ENCODE measurements around the gene IGSF22.
A peak's percentile ranks its signal among the peaks of the same experiment; 100 is the strongest.
"Not testable (repeated sequence)": the region's sequence is repeated elsewhere in the genome, so short reads cannot be mapped to it uniquely, and the experiment has no call there.

The IGSF22 gene

DNA sequence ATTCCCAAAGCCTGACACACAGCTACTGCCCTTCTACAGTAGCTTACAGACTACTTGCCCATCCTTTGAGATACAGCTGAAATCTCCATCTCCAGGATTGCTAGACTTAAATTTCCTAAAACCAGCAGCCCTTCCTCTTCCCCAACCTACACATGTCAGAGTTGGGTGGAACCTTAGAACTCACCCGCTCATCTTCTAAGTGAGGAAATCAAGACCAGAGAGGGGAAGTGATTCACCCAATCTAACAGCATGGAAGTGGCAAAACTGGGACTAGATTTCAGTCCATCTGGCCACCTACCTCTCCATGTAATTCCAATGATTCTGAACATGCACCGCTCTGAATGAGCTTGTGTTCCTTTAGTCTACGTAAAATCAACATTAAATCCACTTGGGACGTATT is 28.4 kb downstream of the IGSF22 start:
- H3K27ac ChIP-seq (ENCODE audit: insufficient read depth, low read length, poor library complexity, severe bottlenecking) = peak overlapping the region; percentile 21
- no peaks in the 10 kb centered on the region for H3K36me3 ChIP-seq (ENCODE audit: control insufficient read depth, insufficient read depth, low read length)
- DNase-seq = no peak
- peaks cover 8% of the 10 kb centered on the region for H3K4me1 ChIP-seq (ENCODE audit: control insufficient read depth, insufficient read depth, low read length, poor library complexity, severe bottlenecking)
- no peaks in the 10 kb centered on the region for H3K9me3 ChIP-seq (ENCODE audit: control insufficient read depth, low read length)
- H3K4me3 ChIP-seq (ENCODE audit: insufficient read depth, low read depth, low read length, poor library complexity, severe bottlenecking) = no peak overlapping the region
- H3K27me3 ChIP-seq (replicated peaks; ENCODE audit: control insufficient read depth, insufficient read depth, low read length, poor library complexity, severe bottlenecking) = no peaks in the 10 kb centered on the region

DNA sequence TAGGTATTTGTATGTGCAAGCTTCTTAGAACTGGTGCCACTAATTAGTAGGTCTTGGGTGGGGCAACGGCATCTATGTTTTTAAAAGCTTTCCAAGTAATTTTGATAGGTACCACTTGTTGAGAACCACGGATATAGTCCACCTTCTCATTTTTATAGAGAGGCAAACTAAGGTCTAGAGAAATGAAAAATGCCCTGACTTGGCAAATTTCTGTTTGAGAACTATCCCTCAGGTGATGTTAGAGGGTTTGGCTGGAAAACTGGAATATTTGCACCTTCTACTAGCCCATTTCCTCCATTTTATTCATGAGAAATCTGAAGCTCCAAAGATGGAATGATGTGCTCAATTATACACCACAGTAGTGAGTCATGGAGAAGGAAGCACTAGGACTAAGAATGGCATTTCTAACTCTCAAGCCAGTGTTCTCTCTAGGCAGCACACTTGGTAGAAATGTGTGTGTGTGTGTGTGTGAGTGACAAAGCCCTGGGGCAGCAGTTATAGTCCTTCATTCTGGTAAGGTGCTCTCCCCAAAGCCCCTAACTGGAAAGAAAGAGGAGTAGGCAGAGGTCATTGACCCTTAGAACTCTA is 29.3 kb downstream of the IGSF22 start:
- H3K4me3 ChIP-seq (ENCODE audit: insufficient read depth, low read depth, low read length, poor library complexity, severe bottlenecking) = no peak overlapping the region
- no peaks in the 10 kb centered on the region for H3K36me3 ChIP-seq (ENCODE audit: control insufficient read depth, insufficient read depth, low read length)
- no peak overlapping the region for H3K27ac ChIP-seq (ENCODE audit: insufficient read depth, low read length, poor library complexity, severe bottlenecking)
- H3K9me3 ChIP-seq (ENCODE audit: control insufficient read depth, low read length) = no peaks in the 10 kb centered on the region
- no peak for DNase-seq
- H3K27me3 ChIP-seq (replicated peaks; ENCODE audit: control insufficient read depth, insufficient read depth, low read length, poor library complexity, severe bottlenecking) = no peaks in the 10 kb centered on the region
- peaks cover 8% of the 10 kb centered on the region for H3K4me1 ChIP-seq (ENCODE audit: control insufficient read depth, insufficient read depth, low read length, poor library complexity, severe bottlenecking)

DNA sequence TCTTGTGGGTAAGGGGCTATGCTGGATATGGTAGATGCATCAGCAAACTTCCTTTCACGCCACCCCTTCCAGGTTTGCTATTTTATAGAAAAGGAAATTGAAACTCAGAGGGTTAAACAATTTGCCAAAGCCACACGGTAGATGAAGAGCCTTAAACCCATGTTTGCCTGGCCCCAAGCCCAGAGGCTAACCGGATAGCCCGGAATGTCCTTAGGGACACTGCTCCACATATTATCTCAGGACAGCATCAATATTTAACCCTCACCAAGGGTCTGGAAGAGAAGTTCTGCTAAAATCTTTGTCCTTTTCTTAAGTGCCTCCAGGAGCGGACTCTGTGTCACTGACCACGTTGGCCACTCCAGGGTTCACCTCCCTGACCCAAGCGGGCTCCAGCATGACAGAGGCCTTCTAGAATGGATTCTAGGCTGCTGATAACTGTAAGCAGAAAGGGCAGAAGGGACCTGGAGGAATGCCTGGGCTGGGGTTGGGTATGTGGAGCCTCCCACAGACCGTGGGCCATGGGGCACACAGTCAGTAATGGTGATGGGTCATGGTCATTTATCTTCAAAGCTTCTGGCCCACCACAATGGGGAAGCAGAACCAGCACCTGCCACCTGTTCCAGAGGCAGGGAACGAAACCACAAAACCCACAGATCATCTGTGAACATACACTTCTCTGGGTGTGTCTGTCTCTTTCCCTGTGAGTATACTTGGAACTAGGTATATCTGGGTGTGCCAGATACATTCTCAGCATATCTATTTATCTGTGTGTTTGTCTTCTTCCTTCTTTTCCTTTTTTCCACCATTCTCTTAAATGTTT is 32.8 kb downstream of the IGSF22 start:
- no peaks in the 10 kb centered on the region for H3K36me3 ChIP-seq (ENCODE audit: control insufficient read depth, insufficient read depth, low read length)
- H3K4me1 ChIP-seq (ENCODE audit: control insufficient read depth, insufficient read depth, low read length, poor library complexity, severe bottlenecking) = no peaks in the 10 kb centered on the region
- no peak for DNase-seq
- no peaks in the 10 kb centered on the region for H3K9me3 ChIP-seq (ENCODE audit: control insufficient read depth, low read length)
- no peak overlapping the region for H3K4me3 ChIP-seq (ENCODE audit: insufficient read depth, low read depth, low read length, poor library complexity, severe bottlenecking)
- no peaks in the 10 kb centered on the region for H3K27me3 ChIP-seq (replicated peaks; ENCODE audit: control insufficient read depth, insufficient read depth, low read length, poor library complexity, severe bottlenecking)
- H3K27ac ChIP-seq (ENCODE audit: insufficient read depth, low read length, poor library complexity, severe bottlenecking) = no peak overlapping the region

DNA sequence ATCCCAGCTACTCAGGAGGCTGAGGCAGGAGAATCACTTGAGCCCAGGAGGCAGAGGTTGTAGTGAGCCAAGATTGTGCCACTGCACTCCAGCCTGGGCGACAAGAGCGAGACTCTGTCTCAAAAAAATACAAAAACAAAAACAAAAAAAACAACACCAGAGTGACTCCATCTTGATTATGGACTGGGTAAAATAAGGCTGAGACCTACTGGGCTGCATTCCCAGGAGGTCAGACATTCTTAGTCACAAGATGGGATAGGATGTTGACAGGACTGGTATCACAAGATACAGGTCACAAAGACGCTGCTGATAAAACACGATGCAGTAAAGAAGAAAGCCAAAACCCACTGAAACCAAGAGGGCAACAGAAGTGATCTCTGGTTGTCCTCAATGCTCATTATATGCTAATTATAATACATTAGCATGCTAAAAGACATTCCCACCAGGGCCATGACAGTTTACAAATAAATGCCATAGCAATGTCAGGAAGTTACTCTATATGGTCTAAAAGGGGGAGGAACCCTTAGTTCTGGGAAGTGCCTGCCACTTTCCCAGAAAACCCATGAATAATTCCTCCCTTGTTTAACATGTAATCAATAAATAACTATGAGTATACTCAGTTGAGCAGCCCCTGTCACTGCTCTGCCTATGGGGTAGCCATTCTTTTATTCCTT is 34.4 kb downstream of the IGSF22 start:
- DNase-seq; H3K9me3 ChIP-seq (ENCODE audit: control insufficient read depth, low read length); H3K27ac ChIP-seq (ENCODE audit: insufficient read depth, low read length, poor library complexity, severe bottlenecking); H3K36me3 ChIP-seq (ENCODE audit: control insufficient read depth, insufficient read depth, low read length); H3K4me1 ChIP-seq (ENCODE audit: control insufficient read depth, insufficient read depth, low read length, poor library complexity, severe bottlenecking); H3K27me3 ChIP-seq (replicated peaks; ENCODE audit: control insufficient read depth, insufficient read depth, low read length, poor library complexity, severe bottlenecking); H3K4me3 ChIP-seq (ENCODE audit: insufficient read depth, low read depth, low read length, poor library complexity, severe bottlenecking): not testable (repeated sequence)

DNA sequence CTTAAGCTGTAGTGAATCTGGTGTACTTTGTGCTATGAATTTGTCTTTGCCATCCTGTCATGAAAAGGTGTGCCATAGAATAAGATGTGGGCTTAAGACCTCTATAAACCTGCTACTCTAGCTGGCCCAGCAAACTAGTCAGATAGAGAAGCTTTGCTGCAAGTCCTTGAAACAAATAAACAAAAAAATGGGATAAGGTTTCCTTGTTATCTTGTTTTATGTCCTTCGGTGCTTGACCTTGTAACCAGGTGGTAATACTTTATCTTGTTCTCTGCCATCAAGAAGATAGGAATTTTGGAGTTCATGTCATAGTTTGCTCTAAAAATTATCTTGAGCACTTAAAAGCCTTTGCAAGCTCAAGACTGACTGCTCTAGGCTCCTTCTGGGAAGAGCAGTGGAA is 41.7 kb downstream of the IGSF22 start:
- H3K9me3 ChIP-seq (ENCODE audit: control insufficient read depth, low read length) = no peaks in the 10 kb centered on the region
- H3K36me3 ChIP-seq (ENCODE audit: control insufficient read depth, insufficient read depth, low read length) = no peaks in the 10 kb centered on the region
- no peaks in the 10 kb centered on the region for H3K27me3 ChIP-seq (replicated peaks; ENCODE audit: control insufficient read depth, insufficient read depth, low read length, poor library complexity, severe bottlenecking)
- no peak overlapping the region for H3K27ac ChIP-seq (ENCODE audit: insufficient read depth, low read length, poor library complexity, severe bottlenecking)
- no peak for DNase-seq
- H3K4me3 ChIP-seq (ENCODE audit: insufficient read depth, low read depth, low read length, poor library complexity, severe bottlenecking) = no peak overlapping the region
- no peaks in the 10 kb centered on the region for H3K4me1 ChIP-seq (ENCODE audit: control insufficient read depth, insufficient read depth, low read length, poor library complexity, severe bottlenecking)

DNA sequence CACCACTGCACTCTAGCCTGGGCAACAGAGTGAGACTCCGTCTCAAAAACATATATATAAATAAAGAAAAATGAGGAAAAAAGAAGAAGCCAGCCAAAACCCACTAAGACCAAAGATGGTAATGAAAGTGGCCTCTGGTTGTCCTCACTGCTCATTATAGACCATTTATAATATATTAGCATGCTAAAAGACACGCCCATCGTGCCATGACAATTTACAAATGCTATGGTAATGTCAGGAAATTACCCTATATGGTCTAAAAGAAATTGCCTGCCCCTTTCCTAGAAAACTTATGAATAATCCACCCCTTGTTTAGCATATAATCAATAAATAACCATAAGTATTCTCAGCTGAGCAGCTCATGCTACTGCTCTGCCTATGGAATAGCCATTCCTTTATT is 43.5 kb downstream of the IGSF22 start:
- no peak overlapping the region for H3K27ac ChIP-seq (ENCODE audit: insufficient read depth, low read length, poor library complexity, severe bottlenecking)
- no peaks in the 10 kb centered on the region for H3K36me3 ChIP-seq (ENCODE audit: control insufficient read depth, insufficient read depth, low read length)
- DNase-seq = no peak
- H3K4me3 ChIP-seq (ENCODE audit: insufficient read depth, low read depth, low read length, poor library complexity, severe bottlenecking) = no peak overlapping the region
- H3K27me3 ChIP-seq (replicated peaks; ENCODE audit: control insufficient read depth, insufficient read depth, low read length, poor library complexity, severe bottlenecking) = no peaks in the 10 kb centered on the region
- H3K9me3 ChIP-seq (ENCODE audit: control insufficient read depth, low read length) = no peaks in the 10 kb centered on the region
- no peaks in the 10 kb centered on the region for H3K4me1 ChIP-seq (ENCODE audit: control insufficient read depth, insufficient read depth, low read length, poor library complexity, severe bottlenecking)

DNA sequence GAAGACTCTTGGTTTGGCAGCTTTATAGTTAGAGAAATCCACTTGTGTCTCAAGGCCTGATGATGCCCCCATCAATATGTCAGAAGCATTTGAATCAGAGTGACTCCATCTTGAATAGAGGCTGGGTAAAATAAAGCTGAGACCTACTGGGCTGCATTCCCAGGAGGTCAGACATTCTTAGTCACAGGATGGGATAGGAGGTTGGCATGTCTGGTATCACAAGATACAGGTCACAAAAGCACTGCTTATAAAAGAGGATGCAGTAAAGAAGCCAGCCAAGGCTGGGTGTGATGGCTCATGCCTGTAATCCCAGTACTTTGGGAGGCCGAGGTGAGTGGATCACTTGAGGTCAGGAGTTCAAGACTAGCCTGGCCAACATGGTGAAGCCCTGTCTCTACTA is 44.0 kb downstream of the IGSF22 start:
- H3K36me3 ChIP-seq (ENCODE audit: control insufficient read depth, insufficient read depth, low read length); H3K4me1 ChIP-seq (ENCODE audit: control insufficient read depth, insufficient read depth, low read length, poor library complexity, severe bottlenecking); H3K27ac ChIP-seq (ENCODE audit: insufficient read depth, low read length, poor library complexity, severe bottlenecking); H3K27me3 ChIP-seq (replicated peaks; ENCODE audit: control insufficient read depth, insufficient read depth, low read length, poor library complexity, severe bottlenecking); DNase-seq; H3K4me3 ChIP-seq (ENCODE audit: insufficient read depth, low read depth, low read length, poor library complexity, severe bottlenecking); H3K9me3 ChIP-seq (ENCODE audit: control insufficient read depth, low read length): not testable (repeated sequence)

DNA sequence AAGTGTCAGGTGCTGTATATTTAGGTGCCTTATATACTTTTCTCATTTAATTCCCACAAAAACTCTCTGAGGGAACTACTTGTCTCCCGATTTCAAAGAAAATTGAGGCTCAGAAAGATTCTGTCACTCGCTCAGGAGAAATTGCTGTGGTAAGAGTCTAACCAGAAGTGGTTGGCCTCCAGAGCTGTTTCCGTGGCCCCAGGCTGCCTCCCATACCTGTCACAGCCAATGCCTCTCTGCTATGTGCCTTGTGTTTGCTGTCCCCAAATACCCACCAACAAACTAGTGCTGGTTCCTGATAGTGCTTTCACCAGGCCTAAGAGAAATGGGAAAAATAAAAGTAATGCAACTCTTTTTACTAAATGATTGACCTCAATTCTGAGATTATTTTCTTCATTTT is 48.4 kb downstream of the IGSF22 start:
- Histone ChIP-seq H3K36me3 (ENCODE audit: control insufficient read depth, insufficient read depth, low read length) (no peaks in the 10 kb centered on the region), H3K4me3 (ENCODE audit: insufficient read depth, low read depth, low read length, poor library complexity, severe bottlenecking) (no peak overlapping the region), H3K9me3 (ENCODE audit: control insufficient read depth, low read length) (no peaks in the 10 kb centered on the region), H3K27me3 (replicated peaks; ENCODE audit: control insufficient read depth, insufficient read depth, low read length, poor library complexity, severe bottlenecking) (no peaks in the 10 kb centered on the region), H3K27ac (ENCODE audit: insufficient read depth, low read length, poor library complexity, severe bottlenecking) (no peak overlapping the region), H3K4me1 (ENCODE audit: control insufficient read depth, insufficient read depth, low read length, poor library complexity, severe bottlenecking) (no peaks in the 10 kb centered on the region)
- DNase-seq = no peak

DNA sequence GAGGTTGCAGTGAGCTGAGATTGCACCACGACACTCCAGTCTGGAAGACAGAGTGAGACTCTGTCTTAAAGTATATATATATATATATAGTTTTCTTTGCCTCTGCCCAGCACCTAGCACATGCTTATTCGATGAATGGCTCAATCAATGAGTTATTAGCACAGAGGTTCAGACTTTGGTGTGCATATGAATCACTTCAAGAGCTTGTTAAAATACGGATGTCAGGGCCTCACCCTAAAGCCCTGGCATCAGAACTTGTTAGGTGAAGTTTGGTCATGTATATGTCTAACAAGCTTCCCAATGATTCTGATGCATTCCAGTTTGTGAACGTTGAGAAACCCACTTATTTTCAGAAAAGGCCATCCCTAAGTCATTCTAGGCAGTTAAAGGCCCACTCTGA is 49.2 kb downstream of the IGSF22 start:
- Histone ChIP-seq H3K27ac (ENCODE audit: insufficient read depth, low read length, poor library complexity, severe bottlenecking) (no peak overlapping the region), H3K4me1 (ENCODE audit: control insufficient read depth, insufficient read depth, low read length, poor library complexity, severe bottlenecking) (no peaks in the 10 kb centered on the region), H3K36me3 (ENCODE audit: control insufficient read depth, insufficient read depth, low read length) (no peaks in the 10 kb centered on the region), H3K4me3 (ENCODE audit: insufficient read depth, low read depth, low read length, poor library complexity, severe bottlenecking) (no peak overlapping the region), H3K27me3 (replicated peaks; ENCODE audit: control insufficient read depth, insufficient read depth, low read length, poor library complexity, severe bottlenecking) (no peaks in the 10 kb centered on the region), H3K9me3 (ENCODE audit: control insufficient read depth, low read length) (no peaks in the 10 kb centered on the region)
- DNase-seq = no peak

DNA sequence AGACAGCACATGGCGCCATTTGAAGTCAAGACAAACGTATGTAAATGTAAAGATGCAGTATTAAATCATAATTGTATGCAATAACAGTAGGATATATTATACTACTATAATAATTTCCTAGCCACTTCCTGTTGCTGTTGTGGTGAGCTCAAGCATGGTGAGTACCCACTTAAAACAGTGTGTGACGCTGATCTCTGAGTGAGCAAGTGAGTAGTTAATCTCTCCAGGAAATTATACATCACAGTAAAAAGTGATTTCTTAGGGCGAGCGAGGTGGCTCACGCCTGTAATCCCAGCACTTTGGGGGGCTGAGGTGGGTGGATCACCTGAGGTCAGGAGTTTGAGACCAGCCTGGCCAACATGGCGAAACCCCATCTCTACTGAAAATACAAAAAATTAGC is 53.8 kb downstream of the IGSF22 start:
- peak; percentile 6 to 33 (median 15) for DNase-seq
- H3K27ac ChIP-seq (ENCODE audit: insufficient read depth, low read length, poor library complexity, severe bottlenecking) = peak overlapping the region; percentile 18
- not testable (repeated sequence) for H3K4me3 ChIP-seq (ENCODE audit: insufficient read depth, low read depth, low read length, poor library complexity, severe bottlenecking); H3K36me3 ChIP-seq (ENCODE audit: control insufficient read depth, insufficient read depth, low read length); H3K9me3 ChIP-seq (ENCODE audit: control insufficient read depth, low read length); H3K4me1 ChIP-seq (ENCODE audit: control insufficient read depth, insufficient read depth, low read length, poor library complexity, severe bottlenecking); H3K27me3 ChIP-seq (replicated peaks; ENCODE audit: control insufficient read depth, insufficient read depth, low read length, poor library complexity, severe bottlenecking)
